IMR-90 (cell line): ENCODE measurements around the gene IFTAP. TPM values are rescaled to one million over a fixed set of nuclear protein-coding genes. Genes with fewer than 3 reads are reported as not detected.

Experiments used
- ATAC-seq: fragments of 200-7000 bp; cut with Tn5 transposase; 2 replicates; pipeline ENCODE4 v1.9.1; 2020; ENCODE audit warnings: low read depth, mild to moderate bottlenecking, moderate library complexity
- BruUV-seq: library from RNA; stranded (reverse); fragments of 400-500 nt; replicated peaks from 2 replicates; lab custom pipeline; 2021; lab: Mats Ljungman, UMichigan
- CTCF ChIA-PET: fragments of 300-600 bp; formaldehyde crosslinking; extraction: SDS; loops from one replicate; lab custom pipeline; 2021; ENCODE audit warnings: antibody characterized with exemption; lab: Yijun Ruan, JAX
- POLR2A ChIA-PET: fragments of 300-600 bp; sonication (Branson Sonifier 250); formaldehyde crosslinking; loops from one replicate; lab custom pipeline; 2022; ENCODE audit warnings: antibody characterized with exemption; ENCODE audit not compliant: unreplicated experiment; lab: Charles Lee
- DNase-seq: peaks from one replicate; pipeline ENCODE4 v3.0.0; 2013
- H2AFZ ChIP-seq: replicated peaks from 2 replicates; pipeline ENCODE3; 2013; ENCODE audit warnings: low read length, mild to moderate bottlenecking; ENCODE audit not compliant: poor library complexity
- H2AK5ac ChIP-seq: 2 replicates; pipeline ENCODE4 v1.6.1; 2013; ENCODE audit warnings: low read depth, low read length, inconsistent platforms
- H2AK9ac ChIP-seq: replicated peaks from 2 replicates; pipeline ENCODE3; 2013; ENCODE audit warnings: mild to moderate bottlenecking, low read depth, low read length, moderate library complexity; ENCODE audit not compliant: poor library complexity
- H2BK120ac ChIP-seq: 2 replicates; pipeline ENCODE4 v1.6.1; 2013; ENCODE audit warnings: low read depth, low read length, inconsistent platforms
- H2BK15ac ChIP-seq: 3 replicates; pipeline ENCODE4 v1.6.1; 2013; ENCODE audit warnings: low read depth, low read length, inconsistent platforms
- H2BK20ac ChIP-seq: 2 replicates; pipeline ENCODE4 v1.6.1; 2013; ENCODE audit warnings: low read depth, mild to moderate bottlenecking, inconsistent platforms, low read length, moderate library complexity
- H2BK5ac ChIP-seq: 2 replicates; pipeline ENCODE4 v1.6.1; 2013; ENCODE audit warnings: mild to moderate bottlenecking, low read depth, low read length, inconsistent platforms; ENCODE audit not compliant: poor library complexity, severe bottlenecking
- H3K14ac ChIP-seq: replicated peaks from 2 replicates; pipeline ENCODE4 v1.6.1; 2013; ENCODE audit warnings: low read depth, low read length, inconsistent platforms
- H3K18ac ChIP-seq: 2 replicates; pipeline ENCODE4 v1.6.1; 2013; ENCODE audit warnings: low read depth, low read length, control low read depth
- H3K23ac ChIP-seq: 2 replicates; pipeline ENCODE4 v1.6.1; 2013; ENCODE audit warnings: low read depth, low read length, inconsistent platforms
- H3K27ac ChIP-seq: 2 replicates; pipeline ENCODE4 v1.5.1; 2013; ENCODE audit warnings: mild to moderate bottlenecking, control low read depth, low read length; ENCODE audit not compliant: insufficient read depth
- H3K27me3 ChIP-seq: 2 replicates; pipeline ENCODE4 v1.6.1; 2013; ENCODE audit warnings: low read length; ENCODE audit not compliant: control insufficient read depth, insufficient read depth
- H3K36me3 ChIP-seq: 2 replicates; pipeline ENCODE4 v1.6.1; 2013; ENCODE audit warnings: low read length, mixed read lengths; ENCODE audit not compliant: control insufficient read depth, insufficient read depth
- H3K4ac ChIP-seq: 2 replicates; pipeline ENCODE4 v1.6.1; 2013; ENCODE audit warnings: low read depth, low read length, inconsistent platforms
- H3K4me1 ChIP-seq: 2 replicates; pipeline ENCODE4 v1.6.1; 2013; ENCODE audit warnings: low read length, mixed read lengths; ENCODE audit not compliant: control insufficient read depth, insufficient read depth
- H3K4me2 ChIP-seq: 2 replicates; pipeline ENCODE4 v1.6.1; 2013; ENCODE audit warnings: low read depth, mild to moderate bottlenecking, control low read depth, low read length, moderate library complexity
- H3K4me3 ChIP-seq: 2 replicates; pipeline ENCODE4 v1.5.1; 2013; ENCODE audit warnings: low read depth, mild to moderate bottlenecking, control low read depth, low read length, moderate library complexity; ENCODE audit not compliant: insufficient read depth
- H3K56ac ChIP-seq: 2 replicates; pipeline ENCODE4 v1.6.1; 2013; ENCODE audit warnings: low read length, inconsistent platforms; ENCODE audit not compliant: insufficient read depth; ENCODE audit errors: extremely low read depth
- H3K79me1 ChIP-seq, 2 experiments: 2 replicates each; pipeline ENCODE4 v1.6.1; 2013; ENCODE audit warnings: low read length in 2 of 2, inconsistent platforms in 1 of 2, low read depth in 1 of 2
- H3K9ac ChIP-seq: 2 replicates; pipeline ENCODE4 v1.6.1; 2013; ENCODE audit warnings: low read depth, low read length, control low read depth
- H3K9me1 ChIP-seq: 2 replicates; pipeline ENCODE4 v1.6.1; 2013; ENCODE audit warnings: low read length, inconsistent platforms; ENCODE audit not compliant: insufficient read depth
- H3K9me3 ChIP-seq: 2 replicates; pipeline ENCODE4 v1.6.1; 2013; ENCODE audit warnings: low read length; ENCODE audit not compliant: control insufficient read depth, insufficient read depth
- H4K20me1 ChIP-seq: 2 replicates; pipeline ENCODE4 v1.6.1; 2013; ENCODE audit warnings: low read length, inconsistent platforms; ENCODE audit not compliant: insufficient read depth
- H4K5ac ChIP-seq: 2 replicates; pipeline ENCODE4 v1.6.1; 2013; ENCODE audit warnings: mild to moderate bottlenecking, low read depth, low read length, control low read depth
- H4K8ac ChIP-seq, 2 experiments: 2 replicates each; pipeline ENCODE4 v1.6.1; 2013; ENCODE audit warnings: low read depth in 2 of 2, low read length in 2 of 2, control low read depth in 1 of 2, inconsistent platforms in 1 of 2
- H4K91ac ChIP-seq: 2 replicates; pipeline ENCODE4 v1.6.1; 2013; ENCODE audit warnings: low read depth, low read length, inconsistent platforms; ENCODE audit not compliant: insufficient read depth
- CEBPB ChIP-seq: IDR thresholded peaks from 2 replicates; pipeline ENCODE4 v1.6.1; 2012; ENCODE audit warnings: low read depth, low read length, improper control_type of control experiment
- RFX5 ChIP-seq: IDR thresholded peaks from 2 replicates; pipeline ENCODE4 v1.8.0; 2012; ENCODE audit warnings: low read depth, mild to moderate bottlenecking, low read length, moderate library complexity
- SMC3 ChIP-seq: fragments of 150-350 bp; IDR thresholded peaks from 2 replicates; pipeline ENCODE4 v1.6.1; 2016; ENCODE audit warnings: low read depth, mild to moderate bottlenecking, antibody characterized with exemption, low read length, moderate library complexity
- WGBS, 2 experiments: methylation state at CpG; one replicate each; pipeline versions ENCODE4 v1.1.5 to v1.1.7; 2013; ENCODE audit warnings: missing lambda C conversion rate in 2 of 2; ENCODE audit not compliant: insufficient read length in 1 of 2; ENCODE audit errors: extremely low coverage in 2 of 2; 5-methylcytosine and 5-hydroxymethylcytosine counted together
- dilution Hi-C: fragments of 300-500 bp; cut with HindIII; formaldehyde crosslinking; loops from one replicate; pipeline ENCODE4 v1.14.3; 2018; ENCODE audit warnings: low sequenced_read_pairs; ENCODE audit not compliant: unreplicated experiment
- in situ Hi-C: fragments of 300-500 bp; cut with MboI; formaldehyde crosslinking; loops from 3 replicates; pipeline ENCODE4 v1.14.3; 2019; ENCODE audit warnings: low sequenced_read_pairs, inconsistent platforms, mixed read lengths
- intact Hi-C: fragments of 100-400 bp; cut with micrococcal nuclease; formaldehyde crosslinking; loops from 2 replicates; pipeline ENCODE4 v1.10.0; 2022
- polyA plus RNA-seq, 3 experiments: library from polyadenylated mRNA; depleted of rRNA; stranded (reverse); fragments of >200 nt; gene quantifications; 2 replicates each; pipeline ENCODE4 v1.2.3, GENCODE V29; 2012; ENCODE audit warnings: low replicate concordance in 1 of 3
- total RNA-seq: library from RNA; depleted of rRNA; stranded (reverse); fragments of >200 nt; gene quantifications from 2 replicates; pipeline ENCODE4 v1.2.3, GENCODE V29; 2012
- TF ChIP-seq, protein P1 (sequence below): fragments of 150-350 bp; IDR thresholded peaks from 2 replicates; pipeline ENCODE4 v1.6.1; 2016; ENCODE audit warnings: low read depth, mild to moderate bottlenecking, low read length, moderate library complexity, borderline replicate concordance

Gene IFTAP
- total and polyA plus RNA-seq, 2 of the 4 experiments (the other 2 are of a cell fraction), result 15.8 to 28.5 TPM

DNA sequence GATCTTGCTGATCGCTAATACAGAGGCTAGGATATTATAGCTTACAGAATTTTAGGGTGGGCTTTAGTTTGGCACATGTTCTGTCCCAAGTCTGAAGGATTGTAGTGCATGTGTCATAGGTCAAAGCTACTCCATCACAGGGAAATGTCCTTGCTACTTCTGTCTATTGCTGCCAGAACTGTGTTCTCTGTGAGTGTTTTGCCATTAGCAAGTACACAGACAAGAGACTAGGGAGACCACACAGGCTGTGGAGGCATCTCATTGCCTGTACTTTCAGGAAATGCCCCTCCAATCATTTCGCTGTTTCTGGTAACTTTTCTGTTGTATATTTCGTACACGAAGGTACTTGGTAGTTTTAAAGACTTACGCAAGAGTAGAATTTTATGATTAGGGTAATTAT lies 29.2 kb downstream of the IFTAP start:
- Histone ChIP-seq H4K20me1 (no peaks in the 10 kb centered on the region), H3K9me1 (no peaks in the 10 kb centered on the region), H3K79me1 (no peaks in the 10 kb centered on the region), H2BK5ac (no peak overlapping the region), H4K91ac (no peak overlapping the region), H3K56ac (no peak overlapping the region), H4K5ac (no peak overlapping the region), H4K8ac (no peak overlapping the region), H2BK120ac (no peak overlapping the region), H3K18ac (no peak overlapping the region), H3K27ac (no peak overlapping the region), H2AK5ac (no peak overlapping the region), H3K4me2 (no peak overlapping the region), H2BK20ac (no peak overlapping the region), H3K27me3 (no peaks in the 10 kb centered on the region), H3K4me3 (no peak overlapping the region), H3K36me3 (no peaks in the 10 kb centered on the region), H2AFZ (no peak overlapping the region), H3K4ac (no peak overlapping the region), H2BK15ac (no peak overlapping the region), H3K4me1 (no peaks in the 10 kb centered on the region), H3K14ac (no peak overlapping the region), H3K9me3 (no peaks in the 10 kb centered on the region), H2AK9ac (no peak overlapping the region), H3K23ac (no peak overlapping the region), H3K9ac (no peak overlapping the region)
- ATAC-seq (no peak), DNase-seq (no peak)
- TF ChIP-seq SMC3 (no peak), CEBPB (peak; percentile 42; the same call in 1 of the 2 replicates), RFX5 (no peak)
- TF ChIP-seq, protein P1, sequence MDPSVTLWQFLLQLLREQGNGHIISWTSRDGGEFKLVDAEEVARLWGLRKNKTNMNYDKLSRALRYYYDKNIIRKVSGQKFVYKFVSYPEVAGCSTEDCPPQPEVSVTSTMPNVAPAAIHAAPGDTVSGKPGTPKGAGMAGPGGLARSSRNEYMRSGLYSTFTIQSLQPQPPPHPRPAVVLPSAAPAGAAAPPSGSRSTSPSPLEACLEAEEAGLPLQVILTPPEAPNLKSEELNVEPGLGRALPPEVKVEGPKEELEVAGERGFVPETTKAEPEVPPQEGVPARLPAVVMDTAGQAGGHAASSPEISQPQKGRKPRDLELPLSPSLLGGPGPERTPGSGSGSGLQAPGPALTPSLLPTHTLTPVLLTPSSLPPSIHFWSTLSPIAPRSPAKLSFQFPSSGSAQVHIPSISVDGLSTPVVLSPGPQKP, result no peak
- no TSS peak for BruUV-seq
- in situ Hi-C loops, result no loop called here
- dilution Hi-C loops, result no loop called here
- ChIA-PET POLR2A (no interaction called here), CTCF (interaction anchor here (1.2 kb wide), 1 partner anchor 29 kb away, joined by 3 read pairs; the partner anchor contains the start of gene IFTAP)
- intact Hi-C loops, result loop anchor here (5.0 kb wide), 1 partner anchor 36 kb away; no protein-coding TSS in a partner anchor
- WGBS, 2 experiments, result 100% methylated on average over 1 of the region's 5 CpGs; no CpG with 5 or more reads in 1 of the 2 experiments
